ENCODE results near the gene PPP3CA.

Gene PPP3CA

GRCh38 chr4:101044766-101045165 is 302.6 kb downstream of the PPP3CA start:
- H3K36me3 ChIP-seq (ENCODE audit: low read depth): peaks cover 7% of the 10 kb centered on the region; the same call in 1 of the 2 replicates
- H3K27ac ChIP-seq (ENCODE audit: poor library complexity, severe bottlenecking): no peak overlapping the region
- TF ChIP-seq CTCF (IDR thresholded peaks at IDR 0.05; ENCODE audit: poor library complexity, severe bottlenecking): no peak
- H3K4me3 ChIP-seq (ENCODE audit: severe bottlenecking): no peak overlapping the region
- H3K4me1 ChIP-seq (ENCODE audit: insufficient read depth, poor library complexity, severe bottlenecking): no peaks in the 10 kb centered on the region
- H3K9me3 ChIP-seq (ENCODE audit: severe bottlenecking): no peaks in the 10 kb centered on the region
- ATAC-seq (ENCODE audit: low read depth) (no peak), DNase-seq (ENCODE audit: low spot score) (no peak)
- no peaks in the 10 kb centered on the region for H3K27me3 ChIP-seq (ENCODE audit: insufficient read depth, poor library complexity, severe bottlenecking)

GRCh38 chr4:101042847-101043246 is 304.5 kb downstream of the PPP3CA start:
- Histone ChIP-seq H3K4me3 (ENCODE audit: severe bottlenecking) (no peak overlapping the region), H3K27ac (ENCODE audit: poor library complexity, severe bottlenecking) (no peak overlapping the region), H3K4me1 (ENCODE audit: insufficient read depth, poor library complexity, severe bottlenecking) (peaks cover 3% of the 10 kb centered on the region), H3K27me3 (ENCODE audit: insufficient read depth, poor library complexity, severe bottlenecking) (no peaks in the 10 kb centered on the region), H3K9me3 (ENCODE audit: severe bottlenecking) (no peaks in the 10 kb centered on the region), H3K36me3 (ENCODE audit: low read depth) (peaks cover 17% of the 10 kb centered on the region; the same call in 1 of the 2 replicates)
- TF ChIP-seq CTCF (IDR thresholded peaks at IDR 0.05; ENCODE audit: poor library complexity, severe bottlenecking): no peak
- ATAC-seq (ENCODE audit: low read depth) (no peak), DNase-seq (ENCODE audit: low spot score) (no peak)

- TF ChIP-seq CTCF (IDR thresholded peaks at IDR 0.05; ENCODE audit: poor library complexity, severe bottlenecking): no peak
- H3K9me3 ChIP-seq (ENCODE audit: severe bottlenecking): no peaks in the 10 kb centered on the region
- no peaks in the 10 kb centered on the region for H3K27me3 ChIP-seq (ENCODE audit: insufficient read depth, poor library complexity, severe bottlenecking)
- H3K4me3 ChIP-seq (ENCODE audit: severe bottlenecking): no peak overlapping the region
- H3K4me1 ChIP-seq (ENCODE audit: insufficient read depth, poor library complexity, severe bottlenecking): peaks cover 16% of the 10 kb centered on the region
- H3K36me3 ChIP-seq (ENCODE audit: low read depth): peaks cover 17% of the 10 kb centered on the region; the same call in 1 of the 2 replicates
- DNase-seq (ENCODE audit: low spot score) (no peak), ATAC-seq (ENCODE audit: low read depth) (no peak)
- H3K27ac ChIP-seq (ENCODE audit: poor library complexity, severe bottlenecking): no peak overlapping the region
These were observed 306.6 kb downstream of the PPP3CA start for GRCh38 chr4:101040776-101041175.

- no peak for DNase-seq (ENCODE audit: low spot score)
- H3K9me3 ChIP-seq (ENCODE audit: severe bottlenecking): no peaks in the 10 kb centered on the region
- peak overlapping the region; percentile 86 for H3K27ac ChIP-seq (ENCODE audit: poor library complexity, severe bottlenecking)
- no peaks in the 10 kb centered on the region for H3K27me3 ChIP-seq (ENCODE audit: insufficient read depth, poor library complexity, severe bottlenecking)
- H3K4me1 ChIP-seq (ENCODE audit: insufficient read depth, poor library complexity, severe bottlenecking): peaks cover 16% of the 10 kb centered on the region
- peaks cover 13% of the 10 kb centered on the region for H3K36me3 ChIP-seq (ENCODE audit: low read depth)
- no peak overlapping the region for H3K4me3 ChIP-seq (ENCODE audit: severe bottlenecking)
- no peak for ATAC-seq (ENCODE audit: low read depth)
- no peak for TF ChIP-seq CTCF (IDR thresholded peaks at IDR 0.05; ENCODE audit: poor library complexity, severe bottlenecking)
These were observed 308.0 kb downstream of the PPP3CA start for GRCh38 chr4:101039367-101039766.

- H3K4me1 ChIP-seq (ENCODE audit: insufficient read depth, poor library complexity, severe bottlenecking): peaks cover 16% of the 10 kb centered on the region
- no peaks in the 10 kb centered on the region for H3K9me3 ChIP-seq (ENCODE audit: severe bottlenecking)
- no peak overlapping the region for H3K4me3 ChIP-seq (ENCODE audit: severe bottlenecking)
- peaks cover 13% of the 10 kb centered on the region for H3K36me3 ChIP-seq (ENCODE audit: low read depth)
- no peak for TF ChIP-seq CTCF (IDR thresholded peaks at IDR 0.05; ENCODE audit: poor library complexity, severe bottlenecking)
- 0 out of 3 replicates have a peak, but pooled peaks have one; percentile 8 for ATAC-seq (ENCODE audit: low read depth)
- no peak for DNase-seq (ENCODE audit: low spot score)
- H3K27me3 ChIP-seq (ENCODE audit: insufficient read depth, poor library complexity, severe bottlenecking): no peaks in the 10 kb centered on the region
- peak overlapping the region; percentile 86 for H3K27ac ChIP-seq (ENCODE audit: poor library complexity, severe bottlenecking)
These were observed 309.4 kb downstream of the PPP3CA start for GRCh38 chr4:101037938-101038413.

Data from RWPE2 (cell line).